GM18526 (cell line): ENCODE data around the gene WIPF2.

Experiments
- POLR2A ChIP-seq: IDR thresholded peaks from 3 replicates; pipeline ENCODE4 v1.6.1; 2011; ENCODE audit not compliant: insufficient read length; ENCODE audit errors: extremely low read depth

Gene WIPF2

GRCh38 chr17:40306395-40306794 is 87.3 kb downstream of the WIPF2 start:
- no peak for TF ChIP-seq POLR2A

- TF ChIP-seq POLR2A, result no peak
These were observed 88.1 kb downstream of the WIPF2 start for GRCh38 chr17:40307001-40307730.

GRCh38 chr17:40307740-40308239 is 88.7 kb downstream of the WIPF2 start:
- TF ChIP-seq POLR2A, result no peak

- TF ChIP-seq POLR2A, result no peak
These were observed 90.2 kb downstream of the WIPF2 start, which contains the start of gene RARA for GRCh38 chr17:40309031-40309948. Gene RARA (plus strand): TSS chr17:40309180. CDS start chr17:40331219, 22,039 bp downstream.

GRCh38 chr17:40309949-40310510 is 90.9 kb downstream of the WIPF2 start:
- no peak for TF ChIP-seq POLR2A

GRCh38 chr17:40310882-40311391 is 91.8 kb downstream of the WIPF2 start:
- TF ChIP-seq POLR2A, result no peak

GRCh38 chr17:40311575-40311974 is 92.5 kb downstream of the WIPF2 start:
- TF ChIP-seq POLR2A, result no peak

GRCh38 chr17:40312131-40312731 is 93.1 kb downstream of the WIPF2 start:
- TF ChIP-seq POLR2A, result no peak

GRCh38 chr17:40312893-40313667 is 94.0 kb downstream of the WIPF2 start:
- no peak for TF ChIP-seq POLR2A

GRCh38 chr17:40313668-40314583 is 94.8 kb downstream of the WIPF2 start:
- TF ChIP-seq POLR2A, result no peak

GRCh38 chr17:40314584-40314956 is 95.5 kb downstream of the WIPF2 start:
- TF ChIP-seq POLR2A, result no peak

GRCh38 chr17:40315206-40315605 is 96.1 kb downstream of the WIPF2 start:
- no peak for TF ChIP-seq POLR2A

GRCh38 chr17:40315678-40316570 is 96.8 kb downstream of the WIPF2 start:
- no peak for TF ChIP-seq POLR2A
